NB4 (cell line): ENCODE results near the gene ZNF609.

Experiments
- DNase-seq: peaks from one replicate; pipeline ENCODE4 v3.0.0; 2010; ENCODE audit warnings: low read depth
- H3K4me3 ChIP-seq: one replicate; pipeline ENCODE4 v1.5.1; 2011; ENCODE audit warnings: mild to moderate bottlenecking, low read depth, low read length, moderate library complexity
- CTCF ChIP-seq: IDR thresholded peaks from one replicate; pipeline ENCODE4 v1.5.1; 2012; ENCODE audit warnings: low read depth, low read length
- MYC ChIP-seq: IDR thresholded peaks from 2 replicates; pipeline ENCODE4 v1.6.1; 2011; ENCODE audit warnings: low read depth, low read length
- POLR2A ChIP-seq: IDR thresholded peaks from 2 replicates; pipeline ENCODE4 v1.6.1; 2011; ENCODE audit warnings: mild to moderate bottlenecking; ENCODE audit not compliant: insufficient read length; ENCODE audit errors: extremely low read depth
- TF ChIP-seq, protein P1 (sequence below): IDR thresholded peaks from 2 replicates; pipeline ENCODE4 v1.6.1; 2011; ENCODE audit warnings: low read depth, low read length

Gene ZNF609

DNA sequence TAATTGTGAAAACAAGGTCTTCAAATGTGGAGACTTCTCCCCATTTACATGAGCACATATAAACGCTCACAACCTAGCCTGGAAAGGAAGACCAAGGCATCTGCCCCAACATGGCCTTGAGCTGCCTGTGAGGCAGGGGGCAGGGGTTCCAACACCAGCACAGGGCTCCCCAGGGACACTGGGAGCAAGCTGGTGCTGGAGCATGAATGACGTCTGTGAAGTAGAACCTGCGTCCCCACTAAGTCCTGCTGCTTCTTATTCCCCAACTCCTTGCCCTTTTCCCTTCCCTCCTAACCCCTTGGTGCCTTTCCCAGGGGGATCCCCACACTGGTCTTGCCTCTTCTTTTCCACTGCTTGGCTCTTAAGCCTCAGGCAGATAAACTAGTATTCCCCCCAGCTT lies 221.9 kb downstream of the ZNF609 start:
- TF ChIP-seq, protein P1, sequence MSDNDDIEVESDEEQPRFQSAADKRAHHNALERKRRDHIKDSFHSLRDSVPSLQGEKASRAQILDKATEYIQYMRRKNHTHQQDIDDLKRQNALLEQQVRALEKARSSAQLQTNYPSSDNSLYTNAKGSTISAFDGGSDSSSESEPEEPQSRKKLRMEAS: no peak
- TF ChIP-seq POLR2A (no peak), MYC (no peak)

DNA sequence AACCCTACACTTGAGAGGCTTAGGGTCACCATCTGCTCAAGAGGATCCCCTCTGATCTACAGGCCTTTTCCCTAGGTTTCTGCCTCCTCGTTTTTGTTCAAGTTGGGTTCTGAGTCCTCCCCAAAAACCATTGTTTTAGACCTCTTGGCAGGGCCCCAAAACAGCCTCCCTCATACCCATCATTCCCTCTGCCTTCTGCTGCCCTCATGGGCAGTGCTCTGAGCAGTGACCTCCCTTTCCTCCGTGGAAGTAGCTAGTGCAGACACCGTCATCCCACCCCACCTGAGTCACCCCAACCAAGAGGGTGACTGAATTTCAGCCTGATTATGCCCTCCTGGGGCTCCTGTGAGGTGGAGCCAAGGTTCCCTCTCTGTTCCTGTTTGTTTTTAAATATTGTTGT lies 223.0 kb downstream of the ZNF609 start:
- no peak for TF ChIP-seq POLR2A
- no peak for TF ChIP-seq MYC
- TF ChIP-seq, protein P1: no peak
- TF ChIP-seq CTCF: no peak
- no peak for DNase-seq
- H3K4me3 ChIP-seq: no peak overlapping the region

More for the DNA sequence above, 221.9 kb downstream of the ZNF609 start:
- H3K4me3 ChIP-seq: no peak overlapping the region
- no peak for DNase-seq

DNA sequence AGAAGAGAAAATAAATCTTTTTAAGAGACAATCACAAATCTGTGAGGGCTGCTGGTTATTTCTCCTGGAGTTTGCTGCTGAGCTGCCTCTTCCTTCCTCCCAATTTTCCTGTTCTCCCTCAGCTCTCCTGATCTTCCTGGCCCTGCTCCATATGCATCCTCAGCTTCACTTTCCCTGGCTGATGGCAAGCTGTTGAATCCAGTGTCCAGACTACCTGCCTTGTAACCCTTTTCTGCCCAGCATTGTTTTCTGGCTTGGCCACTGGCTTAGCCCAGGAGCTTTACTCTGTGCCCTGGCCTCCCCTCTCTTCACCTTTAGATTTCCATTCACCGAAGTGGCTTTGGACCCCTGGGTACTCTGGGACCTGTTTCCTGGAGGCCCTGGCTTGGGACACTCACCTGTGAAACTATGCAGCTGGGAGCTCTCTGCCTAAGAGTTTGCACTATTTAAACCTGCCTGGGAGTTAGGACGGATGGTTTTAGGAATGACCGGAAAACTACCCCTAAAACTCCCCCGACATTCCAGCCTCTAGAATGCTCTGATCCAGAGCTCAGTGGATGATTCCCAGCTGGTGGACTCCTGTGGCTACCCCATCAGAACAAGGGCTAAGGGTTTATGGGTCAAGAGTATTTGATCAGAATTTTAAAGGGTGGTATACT lies 225.0 kb downstream of the ZNF609 start:
- no peak overlapping the region for H3K4me3 ChIP-seq
- no peak for TF ChIP-seq MYC
- TF ChIP-seq POLR2A: no peak
- TF ChIP-seq, protein P1: no peak
- TF ChIP-seq CTCF: no peak
- no peak for DNase-seq

DNA sequence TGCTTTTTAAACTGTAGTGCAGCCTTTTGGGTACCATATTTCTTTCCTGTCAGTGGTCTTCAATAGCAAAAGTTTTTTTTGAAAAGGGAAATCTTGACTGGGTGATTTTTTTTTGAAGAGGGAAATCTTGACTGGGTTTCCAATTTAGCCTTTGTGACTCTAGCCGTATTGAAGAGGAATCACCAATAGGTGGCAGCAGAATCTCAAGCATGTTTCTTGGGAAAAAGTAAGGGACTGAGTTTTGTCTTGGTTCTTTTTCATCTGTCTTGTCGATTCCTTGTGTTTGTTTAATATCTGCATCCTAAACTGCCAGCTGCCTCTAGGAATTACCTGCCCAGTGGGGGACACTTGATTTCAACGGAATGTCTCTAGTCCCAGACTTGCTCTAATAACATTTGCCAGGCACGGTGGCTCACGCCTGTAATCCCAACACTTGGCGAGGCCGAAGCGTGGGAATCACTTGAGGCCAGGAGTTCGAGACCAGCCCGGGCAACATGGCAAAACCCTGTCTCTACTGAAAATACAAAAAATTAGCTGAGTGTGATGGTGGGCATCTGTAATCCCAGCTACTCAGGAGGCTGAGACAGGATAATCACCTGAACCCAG lies 225.9 kb downstream of the ZNF609 start:
- no peak overlapping the region for H3K4me3 ChIP-seq
- no peak for TF ChIP-seq POLR2A
- no peak for TF ChIP-seq MYC
- TF ChIP-seq, protein P1: no peak
- peak; percentile 76 for TF ChIP-seq CTCF
- peak; percentile 60 for DNase-seq

DNA sequence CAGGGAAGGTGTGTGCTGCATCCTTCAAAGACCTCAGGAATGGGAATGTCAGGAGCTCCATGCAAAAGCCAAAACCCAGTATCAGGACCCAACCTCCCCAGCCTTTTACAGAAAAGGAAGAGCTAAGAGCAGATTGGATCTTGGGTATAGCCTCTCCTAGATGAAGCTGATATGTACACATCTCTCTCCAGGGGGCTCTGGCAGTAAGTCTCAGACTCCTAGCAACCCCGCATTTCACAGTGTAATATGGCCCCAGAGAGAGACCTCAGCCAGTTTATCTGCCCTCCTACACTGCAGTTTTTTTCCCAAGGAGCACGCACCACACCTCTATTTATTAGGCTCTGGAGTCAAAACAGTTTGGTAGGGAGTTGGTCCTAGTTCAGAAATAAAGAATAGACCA lies 226.8 kb downstream of the ZNF609 start:
- no peak for DNase-seq
- H3K4me3 ChIP-seq: no peak overlapping the region
- TF ChIP-seq, protein P1: no peak
- TF ChIP-seq CTCF (no peak), POLR2A (no peak), MYC (no peak)

DNA sequence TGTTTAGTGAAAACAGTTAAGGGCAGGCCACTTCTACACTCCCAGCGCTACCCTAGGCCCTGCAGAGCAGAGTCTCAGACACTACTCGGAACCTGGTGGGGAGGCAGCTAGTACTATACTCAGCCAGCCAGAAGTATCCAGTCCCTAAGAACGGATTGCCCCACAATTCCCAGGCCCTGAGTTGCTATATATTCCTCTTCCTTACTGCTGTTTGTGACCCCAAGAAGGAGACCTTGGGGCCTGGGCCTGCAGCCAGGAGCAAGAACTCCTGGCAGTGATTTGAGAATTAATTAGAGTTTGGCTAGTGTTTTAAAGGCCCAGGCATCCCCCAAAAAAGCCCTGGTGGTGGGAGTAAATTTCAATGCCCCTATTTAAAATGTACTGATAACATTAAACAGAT lies 227.3 kb downstream of the ZNF609 start:
- TF ChIP-seq CTCF (no peak), POLR2A (no peak), MYC (no peak)
- TF ChIP-seq, protein P1: no peak
- no peak for DNase-seq
- no peak overlapping the region for H3K4me3 ChIP-seq
